H1 (cell line): ENCODE measurements around the gene RBM6. TPM values are rescaled to one million over a fixed set of nuclear protein-coding genes. Genes with fewer than 3 reads are reported as not detected.

ENCODE experiments used
- CTCF ChIA-PET: fragments of 300-600 bp; sonication (Branson Sonifier 250); formaldehyde crosslinking; loops from one replicate; lab custom pipeline; 2021; ENCODE audit not compliant: partially characterized antibody; lab: Charles Lee
- POLR2A ChIA-PET: fragments of 300-600 bp; sonication (Branson Sonifier 250); formaldehyde crosslinking; loops from one replicate; lab custom pipeline; 2021; ENCODE audit warnings: inconsistent platforms; ENCODE audit not compliant: partially characterized antibody; lab: Charles Lee
- DNase-seq, 2 experiments: peaks; one replicate each; pipeline versions ENCODE4 v3.0.0 to v3.0.0-alpha.2; 2010 to 2022; ENCODE audit warnings: low spot score in 2 of 2, low read depth in 1 of 2, mixed read lengths in 1 of 2
- FAIRE-seq: peaks from 2 replicates; lab custom pipeline; 2011; peaks lifted over from hg19 to GRCh38; lab: Jason Lieb, UNC
- H2AFZ ChIP-seq: 2 replicates; pipeline ENCODE4 v1.8.1; 2012; ENCODE audit warnings: low read length, inconsistent platforms
- H2AK5ac ChIP-seq: 2 replicates; pipeline ENCODE4 v1.6.1; 2013; ENCODE audit warnings: low read depth, low read length
- H2BK120ac ChIP-seq: replicated peaks from 2 replicates; pipeline ENCODE3; 2013; ENCODE audit warnings: low read depth, low read length, inconsistent platforms
- H2BK12ac ChIP-seq: 2 replicates; pipeline ENCODE4 v1.6.1; 2013; ENCODE audit warnings: low read depth, low read length
- H2BK15ac ChIP-seq: 2 replicates; pipeline ENCODE4 v1.6.1; 2013; ENCODE audit warnings: low read length
- H2BK20ac ChIP-seq: 2 replicates; pipeline ENCODE4 v1.6.1; 2013; ENCODE audit warnings: low read length
- H2BK5ac ChIP-seq: 2 replicates; pipeline ENCODE4 v1.6.1; 2013; ENCODE audit warnings: low read depth, low read length
- H3K14ac ChIP-seq: 2 replicates; pipeline ENCODE4 v1.6.1; 2013; ENCODE audit warnings: inconsistent platforms; ENCODE audit not compliant: insufficient read length
- H3K18ac ChIP-seq: 2 replicates; pipeline ENCODE4 v1.6.1; 2013; ENCODE audit warnings: low read length; ENCODE audit errors: extremely low read depth
- H3K23ac ChIP-seq: 2 replicates; pipeline ENCODE4 v1.6.1; 2013; ENCODE audit warnings: inconsistent platforms; ENCODE audit not compliant: insufficient read length
- H3K23me2 ChIP-seq: 2 replicates; pipeline ENCODE4 v1.6.1; 2013; ENCODE audit warnings: low read depth, low read length
- H3K27ac ChIP-seq: 2 replicates; pipeline ENCODE4 v1.6.1; 2011; ENCODE audit warnings: low read depth, low read length, inconsistent platforms
- H3K27me3 ChIP-seq, 4 experiments: replicated peaks in 1 of 4; 1 replicate in 1 of 4; 2 replicates in 3 of 4; pipeline versions ENCODE4 v1.6.1 to v1.8.1; 2011 to 2013; ENCODE audit warnings: low read length in 3 of 4, mild to moderate bottlenecking in 3 of 4, inconsistent platforms in 2 of 4, mixed read lengths in 2 of 4, moderate library complexity in 1 of 4; ENCODE audit not compliant: control insufficient read depth in 3 of 4, insufficient read depth in 3 of 4; ENCODE audit errors: extremely low read depth in 1 of 4
- H3K36me3 ChIP-seq, 4 experiments: 2 replicates each; pipeline versions ENCODE4 v1.6.1 to v1.8.1; 2011 to 2013; ENCODE audit warnings: mild to moderate bottlenecking in 4 of 4, low read length in 3 of 4, moderate library complexity in 2 of 4, control low read depth in 1 of 4, inconsistent platforms in 1 of 4; ENCODE audit not compliant: insufficient read depth in 4 of 4, control insufficient read depth in 2 of 4
- H3K4ac ChIP-seq: replicated peaks from 2 replicates; pipeline ENCODE3; 2013; ENCODE audit warnings: low read length, low read depth, mixed read lengths, inconsistent platforms; ENCODE audit not compliant: insufficient read length
- H3K4me1 ChIP-seq, 4 experiments: replicated peaks in 1 of 4; 1 replicate in 1 of 4; 2 replicates in 3 of 4; pipeline versions ENCODE4 v1.6.1 to v1.8.1; 2011 to 2013; ENCODE audit warnings: low read length in 3 of 4, inconsistent platforms in 2 of 4, mixed read lengths in 1 of 4; ENCODE audit not compliant: insufficient read depth in 4 of 4, control insufficient read depth in 3 of 4
- H3K4me2 ChIP-seq, 2 experiments: 2 replicates each; pipeline versions ENCODE4 v1.6.1 to v1.8.1; 2011 to 2013; ENCODE audit warnings: low read depth in 2 of 2, low read length in 2 of 2, control low read depth in 1 of 2, inconsistent platforms in 1 of 2, mild to moderate bottlenecking in 1 of 2; ENCODE audit not compliant: insufficient read depth in 1 of 2
- H3K4me3 ChIP-seq, 4 experiments: fragments of 200-600, 300-600 bp in 1 of 4; sonication (generic), shearing (Covaris generic), sonication (Bioruptor Twin) in 1 of 4; 2 replicates each; pipeline versions ENCODE4 v1.5.1 to v1.8.1; 2011 to 2016; ENCODE audit warnings: low read length in 4 of 4, low read depth in 3 of 4, control low read depth in 2 of 4, inconsistent platforms in 2 of 4, mild to moderate bottlenecking in 2 of 4, mixed read lengths in 1 of 4, moderate library complexity in 1 of 4; ENCODE audit not compliant: insufficient read depth in 2 of 4; ENCODE audit errors: extremely low read depth in 1 of 4
- H3K56ac ChIP-seq: replicated peaks from 2 replicates; pipeline ENCODE3; 2013; ENCODE audit warnings: low read depth, mild to moderate bottlenecking, mixed read lengths, low read length, inconsistent platforms; ENCODE audit not compliant: insufficient read length
- H3K79me1 ChIP-seq: 2 replicates; pipeline ENCODE4 v1.6.1; 2013; ENCODE audit warnings: low read depth, low read length, control low read depth
- H3K79me2 ChIP-seq, 2 experiments: 2 replicates each; pipeline versions ENCODE4 v1.6.1 to v1.8.1; 2012 to 2013; ENCODE audit warnings: low read length in 2 of 2, mild to moderate bottlenecking in 2 of 2, inconsistent platforms in 1 of 2; ENCODE audit not compliant: insufficient read depth in 2 of 2, control insufficient read depth in 1 of 2
- H3K9ac ChIP-seq, 4 experiments: replicated peaks in 1 of 4; 1 replicate in 1 of 4; 2 replicates in 3 of 4; pipeline versions ENCODE4 v1.6.1 to v1.8.1; 2011 to 2013; ENCODE audit warnings: low read depth in 3 of 4, low read length in 3 of 4, control low read depth in 2 of 4, mild to moderate bottlenecking in 2 of 4, moderate library complexity in 2 of 4, inconsistent platforms in 1 of 4; ENCODE audit errors: extremely low read depth in 1 of 4
- H3K9me3 ChIP-seq, 2 experiments: 2 replicates each; pipeline versions ENCODE4 v1.6.1 to v1.8.1; 2012 to 2013; ENCODE audit warnings: mild to moderate bottlenecking in 2 of 2, moderate library complexity in 2 of 2, control low read depth in 1 of 2, inconsistent platforms in 1 of 2, low read depth in 1 of 2, low read length in 1 of 2, mixed read lengths in 1 of 2; ENCODE audit not compliant: insufficient read depth in 2 of 2
- H4K20me1 ChIP-seq, 2 experiments: replicated peaks in 1 of 2; 2 replicates each; pipeline versions ENCODE3 to v1.8.1; 2011 to 2013; ENCODE audit warnings: inconsistent platforms in 2 of 2, low read length in 2 of 2, mild to moderate bottlenecking in 1 of 2; ENCODE audit not compliant: insufficient read depth in 2 of 2, control insufficient read depth in 1 of 2
- H4K5ac ChIP-seq: 2 replicates; pipeline ENCODE4 v1.6.1; 2013; ENCODE audit warnings: low read length, low read depth, mixed read lengths, inconsistent platforms; ENCODE audit not compliant: insufficient read length
- H4K8ac ChIP-seq: 2 replicates; pipeline ENCODE4 v1.8.0; 2013; ENCODE audit warnings: mild to moderate bottlenecking, moderate library complexity, low read length, inconsistent platforms; ENCODE audit not compliant: insufficient read depth; ENCODE audit errors: extremely low read depth
- H4K91ac ChIP-seq: replicated peaks from 2 replicates; pipeline ENCODE3; 2013; ENCODE audit warnings: low read length, mixed read lengths, inconsistent platforms; ENCODE audit not compliant: insufficient read length
- BCL11A ChIP-seq, 2 experiments: IDR thresholded peaks; one replicate each; pipeline ENCODE4 v1.6.1; 2011; ENCODE audit warnings: low read depth in 2 of 2, low read length in 2 of 2, mild to moderate bottlenecking in 2 of 2
- CTCF ChIP-seq, 3 experiments: IDR thresholded peaks; 1 replicate in 2 of 3; 2 replicates in 1 of 3; pipeline versions ENCODE4 v1.5.1 to v1.6.1; 2011; ENCODE audit warnings: low read length in 3 of 3, mild to moderate bottlenecking in 3 of 3, inconsistent platforms in 2 of 3, low read depth in 1 of 3, moderate library complexity in 1 of 3; ENCODE audit not compliant: insufficient read depth in 1 of 3; ENCODE audit errors: control extremely low read depth in 1 of 3
- RAD21 ChIP-seq, 2 experiments: IDR thresholded peaks in 1 of 2; conservative IDR thresholded peaks in 1 of 2; 2 replicates each; pipeline ENCODE4 v1.6.1; 2011; ENCODE audit warnings: low read depth in 2 of 2, low read length in 2 of 2, improper control_type of control experiment in 1 of 2, inconsistent platforms in 1 of 2, mild to moderate bottlenecking in 1 of 2, moderate library complexity in 1 of 2
- WGBS, 2 experiments: shearing (Covaris generic) in 1 of 2; methylation state at CpG; one replicate each; pipeline versions ENCODE4 v1.1.6 to v1.1.7; 2013 to 2015; ENCODE audit warnings: low lambda C conversion rate in 2 of 2, mixed read lengths in 2 of 2, inconsistent platforms in 1 of 2, low coverage in 1 of 2, missing lambda C conversion rate in 1 of 2; ENCODE audit not compliant: insufficient replicate concordance in 2 of 2, insufficient coverage in 1 of 2, insufficient read length in 1 of 2; ENCODE audit errors: extremely low coverage in 1 of 2, missing lambda C conversion rate in 1 of 2; 5-methylcytosine and 5-hydroxymethylcytosine counted together
- polyA plus RNA-seq, 7 experiments: library from polyadenylated mRNA; depleted of rRNA in 3 of 7; stranded (reverse) in 5 of 7; unstranded in 2 of 7; fragments of >200 nt in 5 of 7; fragments of 200-250 nt in 2 of 7; gene quantifications; 1 replicate in 5 of 7; 2 replicates in 1 of 7; 4 replicates in 1 of 7; pipeline versions ENCODE4 v1.2.1 to v1.2.3, GENCODE V29; 2011 to 2013; ENCODE audit warnings: missing spikeins in 2 of 7, mixed read lengths in 2 of 7
- total RNA-seq: library from RNA; stranded (reverse); fragmentation: NEBNext Ultra II Directional; extraction: Animal tissue kit (Norgen Biotek cat#: 25700); gene quantifications from 2 replicates; pipeline ENCODE4 v1.2.1, GENCODE V29; 2021

The RBM6 gene
- total and polyA plus RNA-seq, 2 of the 8 experiments (the other 6 are each of a cell fraction or from before 2014, with no cell fraction given): 30.6 to 80.1 TPM

GRCh38 chr3:49898991-49899390 lies 41.0 kb upstream of the RBM6 start:
- Histone ChIP-seq H4K8ac (no peak overlapping the region), H2AFZ (no peak overlapping the region), H2BK15ac (no peak overlapping the region), H3K23ac (no peak overlapping the region), H3K23me2 (no peaks in the 10 kb centered on the region; the same call in 1 of the 2 replicates), H4K5ac (no peak overlapping the region), H3K9ac (no peak overlapping the region), H3K79me1 (no peaks in the 10 kb centered on the region), H2BK120ac (no peak overlapping the region), H3K4ac (no peak overlapping the region), H3K18ac (no peak overlapping the region), H2AK5ac (no peak overlapping the region), H3K36me3 (no peaks in the 10 kb centered on the region)
- DNase-seq: no peak
- WGBS, 2 experiments: 90% methylated on average over 6 of the region's 6 CpGs; no CpG with 5 or more reads in 1 of the 2 experiments
- CTCF ChIA-PET: interaction anchor here (0.8 to 16.1 kb wide), 18 partner anchors 9 to 179 kb away, joined by 3 to 306 read pairs (median 8); partner anchors contain the start of genes AMIGO3, CAMKV and INKA1
- FAIRE-seq: no peak
- TF ChIP-seq RAD21 (IDR thresholded peaks at IDR 0.05 in 1 of 2, conservative IDR thresholded peaks at IDR 0.05 in 1 of 2; ENCODE audit: low read depth in 2 of 2, low read length in 2 of 2) (peak in 1 of 2 experiments; percentile 14; a peak in 1 of 4 replicates), CTCF (IDR thresholded peaks at IDR 0.05; ENCODE audit: control extremely low read depth in 1 of 3, insufficient read depth in 1 of 3, low read depth in 1 of 3, low read length in 3 of 3) (peak in 2 of 3 experiments; percentile 15 to 36; a peak in 2 of 4 replicates), BCL11A (IDR thresholded peaks at IDR 0.05; ENCODE audit: low read depth in 2 of 2, low read length in 2 of 2) (no peak)
- TF ChIP-seq, all 59 proteins: peak for 2
- Histone ChIP-seq H3K4me3 (no peak overlapping the region), H3K27me3 (peaks cover 0 to 3% (median 1%) of the 10 kb centered on the region in 4 experiments; a peak in 3 of 7 replicates), H2BK5ac (no peak overlapping the region), H3K9me3 (no peaks in the 10 kb centered on the region), H4K91ac (peak overlapping the region; percentile 38), H3K27ac (no peak overlapping the region), H3K56ac (no peak overlapping the region), H2BK20ac (no peak overlapping the region), H2BK12ac (no peak overlapping the region), H3K79me2 (no peaks in the 10 kb centered on the region), H3K4me2 (no peak overlapping the region), H3K4me1 (peaks cover 0 to 7% (median 6%) of the 10 kb centered on the region in 4 experiments; a peak in 6 of 7 replicates), H4K20me1 (peaks cover 0 to 2% of the 10 kb centered on the region in 2 experiments), H3K14ac (no peak overlapping the region)
- POLR2A ChIA-PET: interaction anchor here (1.2 to 1.9 kb wide), 3 partner anchors 14 to 96 kb away, joined by 3 to 5 read pairs (median 3); partner anchors contain the start of gene INKA1
